Esophagus squamous epithelium (tissue), 5 donors: ENCODE data around the gene BACE2. TPM values are rescaled to one million over a fixed set of nuclear protein-coding genes. Genes with fewer than 3 reads are reported as not detected.

ENCODE experiments used
- DNase-seq: peaks from one replicate; lab custom pipeline; 2025; lab: John Stamatoyannopoulos, UW
- H3K27ac ChIP-seq, 4 donors: fragments of 200-600 bp; sonication (generic); one replicate each; pipeline ENCODE4 v1.5.1; 2016 to 2019; ENCODE audit warnings: mild to moderate bottlenecking in 1 of 4
- H3K27me3 ChIP-seq, 4 donors: fragments of 200-600 bp; sonication (generic); 1 replicate in 3 of 4; 2 replicates in 1 of 4; pipeline versions ENCODE4 v1.5.1 to v1.6.0; 2017 to 2021; ENCODE audit warnings: antibody characterized with exemption in 1 of 4
- H3K36me3 ChIP-seq, 3 donors: fragments of 200-600 bp; sonication (generic); one replicate each; pipeline ENCODE4 v1.5.1; 2016 to 2019
- H3K4me1 ChIP-seq, 3 donors: fragments of 200-600 bp; sonication (generic); one replicate each; pipeline ENCODE4 v1.5.1; 2017 to 2019
- H3K4me3 ChIP-seq, 4 donors: fragments of 200-600 bp; sonication (generic); 1 replicate in 3 of 4; 2 replicates in 1 of 4; pipeline ENCODE4 v1.5.1; 2016 to 2019; ENCODE audit warnings: mild to moderate bottlenecking in 2 of 4, moderate library complexity in 1 of 4
- H3K9me3 ChIP-seq, 3 donors: fragments of 200-600 bp; sonication (generic); one replicate each; pipeline ENCODE4 v1.5.1; 2016 to 2019
- POLR2A ChIP-seq, 4 donors: fragments of 450-650 bp; IDR thresholded peaks; one replicate each; pipeline ENCODE4 v1.6.1; 2017; ENCODE audit warnings: antibody characterized with exemption in 4 of 4, mild to moderate bottlenecking in 4 of 4, moderate library complexity in 3 of 4
- WGBS, 2 donors: methylation state at CpG; one replicate each; pipeline ENCODE4 v1.1.5; 2018; 5-methylcytosine and 5-hydroxymethylcytosine counted together
- intact Hi-C: fragments of 100-400 bp; cut with DNase I; formaldehyde crosslinking; loops from one replicate; pipeline ENCODE4 v1.15.0; 2022
- total RNA-seq, 4 donors: library from RNA; depleted of rRNA; stranded (reverse); fragments of >200 nt; gene quantifications; one replicate each; pipeline ENCODE4 v1.1.0, GENCODE V29; 2016
- TF ChIP-seq, protein P1 (sequence below), 6 experiments: fragments of 450-650 bp in 4 of 6; fragments of 200-600 bp in 2 of 6; sonication (generic) in 2 of 6; IDR thresholded peaks; one replicate each; pipeline ENCODE4 v1.5.1; 2016 to 2019; ENCODE audit warnings: antibody characterized with exemption in 6 of 6, mild to moderate bottlenecking in 4 of 6, moderate library complexity in 4 of 6
- donor health status: DM: yes; HTN: yes; CAD: no.

The BACE2 gene
- total RNA-seq, 4 donors from 2014 or later = 32.8 to 51.5 (median 47.1) TPM

DNA sequence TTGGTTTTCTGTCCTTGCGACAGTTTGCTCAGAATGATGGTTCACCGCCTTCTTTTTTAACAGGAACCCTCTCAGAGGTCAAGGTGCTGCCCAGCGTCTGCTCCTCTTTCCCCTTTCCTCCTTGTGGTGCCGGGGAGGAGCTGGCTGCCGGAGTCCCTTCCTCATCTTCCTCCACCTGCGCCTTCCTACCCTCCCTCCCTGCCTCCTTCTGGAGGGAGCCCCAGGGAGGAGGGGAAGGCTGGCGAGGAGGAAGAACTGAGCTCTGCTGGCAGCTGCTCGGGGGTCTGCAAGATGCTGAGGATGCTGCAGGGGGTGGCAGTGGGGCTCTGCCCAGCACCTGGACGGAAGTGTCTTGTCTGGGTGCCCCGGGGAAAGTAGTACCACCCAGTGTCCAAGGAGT lies 31.2 kb downstream of the BACE2 start:
- Histone ChIP-seq H3K4me3 (no peak overlapping the region), H3K36me3 (peaks cover 0 to 5% (median 0%) of the 10 kb centered on the region in 3 donors), H3K27ac (no peak overlapping the region), H3K27me3 (no peaks in the 10 kb centered on the region), H3K9me3 (no peaks in the 10 kb centered on the region), H3K4me1 (peaks cover 7 to 42% (median 8%) of the 10 kb centered on the region in 3 donors)
- WGBS, 2 donors = 72 to 100% methylated on average over 2 to 7 of the region's 10 CpGs
- intact Hi-C loops = no loop called here
- no peak for DNase-seq
- TF ChIP-seq, protein P1, sequence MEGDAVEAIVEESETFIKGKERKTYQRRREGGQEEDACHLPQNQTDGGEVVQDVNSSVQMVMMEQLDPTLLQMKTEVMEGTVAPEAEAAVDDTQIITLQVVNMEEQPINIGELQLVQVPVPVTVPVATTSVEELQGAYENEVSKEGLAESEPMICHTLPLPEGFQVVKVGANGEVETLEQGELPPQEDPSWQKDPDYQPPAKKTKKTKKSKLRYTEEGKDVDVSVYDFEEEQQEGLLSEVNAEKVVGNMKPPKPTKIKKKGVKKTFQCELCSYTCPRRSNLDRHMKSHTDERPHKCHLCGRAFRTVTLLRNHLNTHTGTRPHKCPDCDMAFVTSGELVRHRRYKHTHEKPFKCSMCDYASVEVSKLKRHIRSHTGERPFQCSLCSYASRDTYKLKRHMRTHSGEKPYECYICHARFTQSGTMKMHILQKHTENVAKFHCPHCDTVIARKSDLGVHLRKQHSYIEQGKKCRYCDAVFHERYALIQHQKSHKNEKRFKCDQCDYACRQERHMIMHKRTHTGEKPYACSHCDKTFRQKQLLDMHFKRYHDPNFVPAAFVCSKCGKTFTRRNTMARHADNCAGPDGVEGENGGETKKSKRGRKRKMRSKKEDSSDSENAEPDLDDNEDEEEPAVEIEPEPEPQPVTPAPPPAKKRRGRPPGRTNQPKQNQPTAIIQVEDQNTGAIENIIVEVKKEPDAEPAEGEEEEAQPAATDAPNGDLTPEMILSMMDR (IDR thresholded peaks at IDR 0.05) = no peak
- TF ChIP-seq POLR2A (IDR thresholded peaks at IDR 0.05) = no peak

DNA sequence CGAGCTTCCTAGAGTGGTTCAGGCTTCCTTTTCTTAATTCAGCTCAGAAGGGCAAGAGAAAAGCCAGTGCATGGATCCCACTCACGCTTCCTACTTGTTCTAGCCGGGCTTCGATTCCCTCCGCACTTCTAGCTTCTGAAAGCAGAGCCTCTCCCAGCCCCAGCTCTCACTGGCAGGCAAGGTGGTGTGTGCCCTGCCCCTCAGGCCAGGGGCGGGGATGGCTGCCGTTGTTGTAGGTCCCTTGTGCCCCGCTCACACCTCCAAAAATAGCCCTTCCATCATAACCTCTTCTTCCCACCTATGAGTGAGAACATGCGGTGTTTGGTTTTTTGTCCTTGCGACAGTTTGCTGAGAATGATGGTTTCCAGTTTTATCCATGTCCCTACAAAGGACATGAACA lies 31.6 kb downstream of the BACE2 start:
- Histone ChIP-seq H3K4me1 (peaks cover 7 to 42% (median 8%) of the 10 kb centered on the region in 3 donors), H3K4me3 (no peak overlapping the region), H3K9me3 (no peaks in the 10 kb centered on the region), H3K27ac (no peak overlapping the region), H3K36me3 (peaks cover 0 to 5% (median 0%) of the 10 kb centered on the region in 3 donors), H3K27me3 (no peaks in the 10 kb centered on the region)
- TF ChIP-seq, protein P1 (IDR thresholded peaks at IDR 0.05) = no peak
- TF ChIP-seq POLR2A (IDR thresholded peaks at IDR 0.05) = no peak
- DNase-seq = no peak
- WGBS, 2 donors = 83 to 84% methylated on average over 7 to 9 of the region's 10 CpGs
- intact Hi-C loops = no loop called here

DNA sequence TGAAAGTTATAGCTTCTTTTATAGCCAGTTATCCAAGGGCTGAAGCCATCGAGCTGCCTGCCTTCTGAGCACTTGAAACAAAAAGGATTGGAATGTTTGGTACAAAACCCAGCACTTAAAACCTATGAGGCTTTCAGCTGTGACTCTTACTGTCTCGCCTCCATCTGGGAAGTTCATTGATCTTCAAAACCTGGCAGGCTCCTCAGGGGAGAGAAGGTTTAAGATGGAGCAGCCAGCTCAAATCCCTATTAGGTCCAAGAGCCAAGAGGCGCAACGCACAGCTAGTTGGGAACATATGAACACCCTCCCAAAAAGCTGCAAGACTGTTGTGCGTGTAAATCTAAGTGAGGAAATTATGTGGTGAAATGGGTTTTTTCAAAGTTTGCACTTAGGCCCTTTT lies 33.4 kb downstream of the BACE2 start:
- Histone ChIP-seq H3K4me3 (no peak overlapping the region), H3K36me3 (peaks cover 0 to 5% (median 0%) of the 10 kb centered on the region in 3 donors), H3K4me1 (peaks cover 0 to 25% (median 8%) of the 10 kb centered on the region in 3 donors), H3K27me3 (no peaks in the 10 kb centered on the region), H3K9me3 (no peaks in the 10 kb centered on the region), H3K27ac (no peak overlapping the region)
- intact Hi-C loops = no loop called here
- TF ChIP-seq POLR2A (IDR thresholded peaks at IDR 0.05) = no peak
- TF ChIP-seq, protein P1 (IDR thresholded peaks at IDR 0.05) = no peak
- 75 to 83% methylated on average over 4 to 5 of the region's 5 CpGs for WGBS, 2 donors
- no peak for DNase-seq

DNA sequence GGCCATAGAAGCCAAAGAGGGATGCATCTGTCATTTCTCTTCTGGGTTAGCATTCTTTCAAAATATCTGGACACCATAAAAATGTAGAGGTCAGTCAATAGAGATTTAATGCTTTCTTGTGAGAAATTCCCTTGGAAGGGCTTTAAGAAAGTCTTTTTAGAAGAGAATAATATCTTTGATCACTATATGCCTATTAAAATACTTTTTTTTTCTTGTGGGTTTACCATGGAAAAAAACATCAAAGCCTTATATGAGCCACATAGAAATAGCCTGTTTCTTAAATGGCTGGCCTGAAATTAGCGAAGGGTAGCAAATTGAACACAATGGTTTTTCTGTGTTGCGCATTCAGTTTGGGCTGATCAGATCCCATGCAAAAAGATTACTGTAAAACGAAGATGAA lies 36.8 kb downstream of the BACE2 start:
- intact Hi-C loops = no loop called here
- Histone ChIP-seq H3K36me3 (peaks cover 0 to 5% (median 0%) of the 10 kb centered on the region in 3 donors), H3K9me3 (no peaks in the 10 kb centered on the region), H3K27me3 (no peaks in the 10 kb centered on the region), H3K4me3 (no peak overlapping the region), H3K4me1 (peaks cover 10 to 23% (median 12%) of the 10 kb centered on the region in 3 donors), H3K27ac (no peak overlapping the region)
- DNase-seq = no peak
- 85 to 90% methylated on average over 3 of the region's 3 CpGs for WGBS, 2 donors
- no peak for TF ChIP-seq POLR2A (IDR thresholded peaks at IDR 0.05)
- TF ChIP-seq, protein P1 (IDR thresholded peaks at IDR 0.05) = no peak

DNA sequence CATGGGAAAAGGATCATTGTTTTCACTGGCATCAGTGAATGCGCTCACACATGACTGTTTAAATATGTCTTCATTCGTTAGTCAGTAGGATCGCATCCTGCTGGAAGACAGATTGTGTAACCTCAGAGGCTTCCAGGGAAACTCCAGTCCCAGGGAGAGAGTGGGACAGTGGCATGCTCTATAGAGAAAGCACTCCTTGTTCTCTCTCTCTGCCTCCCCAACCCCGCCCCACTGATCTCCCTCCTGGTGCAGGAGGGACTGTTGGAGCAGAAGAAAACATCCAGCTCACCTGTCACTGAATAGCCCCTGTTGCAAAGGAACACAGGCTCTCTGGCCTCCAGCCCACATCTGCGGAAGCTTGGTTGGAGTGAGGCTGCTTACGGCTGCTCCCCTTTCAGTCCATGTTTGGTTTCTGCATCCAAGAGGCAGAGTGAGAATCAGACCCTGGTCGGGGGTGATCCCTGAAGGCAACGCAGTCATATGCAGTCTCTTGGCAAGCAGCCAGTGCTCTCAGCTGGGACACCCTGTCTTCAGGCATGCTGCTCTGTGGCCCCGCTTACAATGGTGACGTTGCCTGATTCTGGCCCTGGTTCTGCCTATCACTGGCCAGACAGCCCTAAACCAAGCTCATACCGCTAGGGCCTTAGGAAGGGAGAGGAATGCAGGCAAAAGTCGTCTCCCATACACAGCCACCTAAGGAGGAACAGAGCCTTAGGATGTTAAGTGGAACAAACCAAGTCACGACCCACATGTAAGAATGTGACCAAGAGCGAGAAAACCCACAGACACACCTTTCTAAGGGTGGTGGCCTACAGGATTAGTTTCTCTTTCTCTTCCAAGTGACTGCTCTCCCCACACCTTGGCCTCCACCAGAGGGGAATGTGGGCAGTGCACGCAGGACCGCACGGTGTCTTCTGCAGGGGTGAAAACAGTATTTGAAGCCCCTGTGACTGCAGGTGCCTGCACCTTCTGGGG lies 39.7 kb downstream of the BACE2 start:
- no peak for TF ChIP-seq POLR2A (IDR thresholded peaks at IDR 0.05)
- TF ChIP-seq, protein P1 (IDR thresholded peaks at IDR 0.05) = no peak
- Histone ChIP-seq H3K27ac (peak overlapping the region; percentile 51 to 87 (median 71)), H3K9me3 (no peaks in the 10 kb centered on the region), H3K4me3 (peak overlapping the region in 1 of 4 donors; percentile 41), H3K4me1 (peaks cover 10 to 23% (median 12%) of the 10 kb centered on the region in 3 donors), H3K36me3 (peaks cover 0 to 26% (median 0%) of the 10 kb centered on the region in 3 donors), H3K27me3 (no peaks in the 10 kb centered on the region)
- intact Hi-C loops = no loop called here
- 54 to 77% methylated on average over 8 to 10 of the region's 17 CpGs for WGBS, 2 donors
- no peak for DNase-seq
